MM.1S (cell line): ENCODE results near the gene MTREX.

Experiments
- EZH2 ChIP-seq: fragments of 300-600 bp; sonication (generic); optimal IDR thresholded peaks from 2 replicates; pipeline ENCODE3; 2017; ENCODE audit warnings: low read depth, mild to moderate bottlenecking, antibody characterized with exemption, low read length, mixed read lengths
- EZH2phosphoT487 ChIP-seq: fragments of 300-600 bp; sonication (generic); IDR thresholded peaks from 2 replicates; pipeline ENCODE4 v1.6.1; 2018; ENCODE audit warnings: antibody characterized with exemption, low read length
- TF ChIP-seq, protein P1 (sequence below): fragments of 300-600 bp; sonication (generic); IDR thresholded peaks from 2 replicates; pipeline ENCODE4 v1.5.1; 2016; ENCODE audit warnings: antibody characterized with exemption, low read length, mixed read lengths

DNA sequence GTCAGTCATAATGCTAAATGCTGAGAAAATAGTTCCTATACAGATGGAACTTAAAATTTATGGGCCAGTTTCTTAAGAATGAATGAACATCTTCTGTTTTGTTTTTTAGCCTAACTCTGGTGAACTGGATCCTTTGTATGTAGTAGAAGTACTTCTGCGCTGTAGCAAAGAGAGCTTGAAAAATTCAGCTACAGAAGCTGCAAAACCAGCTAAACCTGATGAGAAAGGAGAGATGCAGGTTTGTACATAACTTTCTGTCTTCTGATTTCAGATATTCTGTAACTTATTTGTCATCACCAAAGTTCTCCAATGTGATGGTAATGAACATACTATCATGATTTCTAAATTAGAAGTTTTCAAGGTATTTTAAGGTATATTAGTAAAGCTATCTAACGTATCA lies 80.1 kb downstream of the MTREX start:
- TF ChIP-seq, protein P1, sequence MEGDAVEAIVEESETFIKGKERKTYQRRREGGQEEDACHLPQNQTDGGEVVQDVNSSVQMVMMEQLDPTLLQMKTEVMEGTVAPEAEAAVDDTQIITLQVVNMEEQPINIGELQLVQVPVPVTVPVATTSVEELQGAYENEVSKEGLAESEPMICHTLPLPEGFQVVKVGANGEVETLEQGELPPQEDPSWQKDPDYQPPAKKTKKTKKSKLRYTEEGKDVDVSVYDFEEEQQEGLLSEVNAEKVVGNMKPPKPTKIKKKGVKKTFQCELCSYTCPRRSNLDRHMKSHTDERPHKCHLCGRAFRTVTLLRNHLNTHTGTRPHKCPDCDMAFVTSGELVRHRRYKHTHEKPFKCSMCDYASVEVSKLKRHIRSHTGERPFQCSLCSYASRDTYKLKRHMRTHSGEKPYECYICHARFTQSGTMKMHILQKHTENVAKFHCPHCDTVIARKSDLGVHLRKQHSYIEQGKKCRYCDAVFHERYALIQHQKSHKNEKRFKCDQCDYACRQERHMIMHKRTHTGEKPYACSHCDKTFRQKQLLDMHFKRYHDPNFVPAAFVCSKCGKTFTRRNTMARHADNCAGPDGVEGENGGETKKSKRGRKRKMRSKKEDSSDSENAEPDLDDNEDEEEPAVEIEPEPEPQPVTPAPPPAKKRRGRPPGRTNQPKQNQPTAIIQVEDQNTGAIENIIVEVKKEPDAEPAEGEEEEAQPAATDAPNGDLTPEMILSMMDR = no peak
- TF ChIP-seq EZH2 (no peak), EZH2phosphoT487 (no peak)
